Activated CD8-positive, alpha-beta T cell treated with anti-CD3 and anti-CD28 coated beads for 36 hours (primary cell): ENCODE measurements around the gene KNDC1. TPM values are rescaled to one million over a fixed set of nuclear protein-coding genes. Genes with fewer than 3 reads are reported as not detected.

ENCODE experiments used
- ATAC-seq: fragments of 200-7000 bp; cut with Tn5 transposase; one replicate; pipeline ENCODE4 v1.10.0; 2021; ENCODE audit warnings: mild to moderate bottlenecking, moderate library complexity
- CTCF ChIA-PET: fragments of 350-600 bp; sonication (Branson Sonifier 250); formaldehyde crosslinking; loops from one replicate; lab custom pipeline; 2021; ENCODE audit warnings: antibody characterized with exemption; lab: Charles Lee
- POLR2A ChIA-PET: fragments of 350-600 bp; sonication (Branson Sonifier 250); formaldehyde crosslinking; loops from one replicate; lab custom pipeline; 2021; ENCODE audit warnings: antibody characterized with exemption; lab: Charles Lee
- DNase-seq: peaks from one replicate; pipeline ENCODE4 v3.0.0-alpha.2; 2020
- H3K27ac Mint-ChIP-seq: one replicate; pipeline ENCODE4 v1.8.0; 2021; ENCODE audit warnings: mild to moderate bottlenecking, mixed read lengths
- H3K27me3 Mint-ChIP-seq: one replicate; pipeline ENCODE4 v1.8.0; 2021; ENCODE audit warnings: mixed read lengths
- H3K36me3 Mint-ChIP-seq: one replicate; pipeline ENCODE4 v1.8.0; 2021; ENCODE audit warnings: low read depth, mixed read lengths
- H3K4me1 Mint-ChIP-seq: one replicate; pipeline ENCODE4 v1.8.0; 2021; ENCODE audit warnings: low read depth, mixed read lengths
- H3K4me3 Mint-ChIP-seq: one replicate; pipeline ENCODE4 v1.8.0; 2021; ENCODE audit warnings: mild to moderate bottlenecking, moderate library complexity, mixed read lengths
- H3K9me3 Mint-ChIP-seq: one replicate; pipeline ENCODE4 v1.8.0; 2021; ENCODE audit warnings: mixed read lengths
- CTCF ChIP-seq: fragments of 200-600 bp; IDR thresholded peaks from one replicate; pipeline ENCODE4 v1.8.0; 2022; ENCODE audit warnings: antibody characterized with exemption, mild to moderate bottlenecking
- intact Hi-C: fragments of 100-400 bp; cut with micrococcal nuclease; formaldehyde crosslinking; loops from one replicate; pipeline ENCODE4 v1.10.0; 2022
- total RNA-seq, 2 experiments: library from RNA; stranded (reverse); gene quantifications; one replicate each; pipeline ENCODE4 v1.2.3, GENCODE V29; 2021

Gene KNDC1
- total RNA-seq, 2 experiments from 2014 or later, result not detected

DNA sequence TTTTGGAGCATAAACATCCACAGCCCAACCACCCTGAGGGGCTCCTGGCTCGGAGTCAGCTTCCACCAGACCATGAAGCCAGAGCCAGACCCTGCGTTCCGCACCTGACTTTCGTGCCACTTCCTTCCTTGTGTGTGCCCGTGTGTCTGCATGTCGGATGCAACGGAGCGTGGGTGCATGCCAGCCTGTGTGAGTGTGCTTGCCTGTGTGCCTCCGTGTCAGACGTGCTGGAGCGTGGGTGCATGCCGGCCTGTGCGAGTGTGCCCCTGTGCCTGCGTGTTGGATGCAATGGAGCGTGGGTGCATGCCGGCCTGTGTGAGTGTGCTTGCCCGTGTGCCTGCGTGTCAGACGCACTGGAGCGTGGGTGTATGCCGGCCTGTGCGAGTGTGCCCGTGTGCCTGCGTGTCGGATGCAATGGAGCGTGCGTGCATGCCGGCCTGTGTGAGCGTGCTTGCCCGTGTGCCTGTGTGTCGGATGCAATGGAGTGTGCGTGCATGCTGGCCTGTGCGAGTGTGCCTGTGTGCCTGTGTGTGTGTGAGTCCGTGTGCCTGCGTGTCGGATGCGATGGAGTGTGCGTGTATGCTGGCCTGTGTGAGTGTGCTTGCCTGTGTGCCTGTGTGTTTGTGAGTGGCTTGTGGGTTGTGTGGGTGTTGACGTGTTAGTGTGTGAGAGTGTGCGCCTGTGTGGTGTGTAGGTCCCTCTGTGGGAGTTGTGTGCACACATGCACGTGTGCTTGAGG is 28.1 kb upstream of the KNDC1 start:
- H3K27me3 Mint-ChIP-seq, result no peaks in the 10 kb centered on the region
- H3K27ac Mint-ChIP-seq, result no peak overlapping the region
- intact Hi-C loops, result no loop called here
- no peak for TF ChIP-seq CTCF
- H3K4me1 Mint-ChIP-seq, result no peaks in the 10 kb centered on the region
- no peaks in the 10 kb centered on the region for H3K9me3 Mint-ChIP-seq
- CTCF ChIA-PET, result interaction anchor here (0.9 kb wide), 1 partner anchor 227 kb away, joined by 3 read pairs; no protein-coding TSS in a partner anchor
- ATAC-seq, result no peak
- H3K4me3 Mint-ChIP-seq, result no peak overlapping the region
- no peak for DNase-seq
- no peaks in the 10 kb centered on the region for H3K36me3 Mint-ChIP-seq
- POLR2A ChIA-PET, result no interaction called here

DNA sequence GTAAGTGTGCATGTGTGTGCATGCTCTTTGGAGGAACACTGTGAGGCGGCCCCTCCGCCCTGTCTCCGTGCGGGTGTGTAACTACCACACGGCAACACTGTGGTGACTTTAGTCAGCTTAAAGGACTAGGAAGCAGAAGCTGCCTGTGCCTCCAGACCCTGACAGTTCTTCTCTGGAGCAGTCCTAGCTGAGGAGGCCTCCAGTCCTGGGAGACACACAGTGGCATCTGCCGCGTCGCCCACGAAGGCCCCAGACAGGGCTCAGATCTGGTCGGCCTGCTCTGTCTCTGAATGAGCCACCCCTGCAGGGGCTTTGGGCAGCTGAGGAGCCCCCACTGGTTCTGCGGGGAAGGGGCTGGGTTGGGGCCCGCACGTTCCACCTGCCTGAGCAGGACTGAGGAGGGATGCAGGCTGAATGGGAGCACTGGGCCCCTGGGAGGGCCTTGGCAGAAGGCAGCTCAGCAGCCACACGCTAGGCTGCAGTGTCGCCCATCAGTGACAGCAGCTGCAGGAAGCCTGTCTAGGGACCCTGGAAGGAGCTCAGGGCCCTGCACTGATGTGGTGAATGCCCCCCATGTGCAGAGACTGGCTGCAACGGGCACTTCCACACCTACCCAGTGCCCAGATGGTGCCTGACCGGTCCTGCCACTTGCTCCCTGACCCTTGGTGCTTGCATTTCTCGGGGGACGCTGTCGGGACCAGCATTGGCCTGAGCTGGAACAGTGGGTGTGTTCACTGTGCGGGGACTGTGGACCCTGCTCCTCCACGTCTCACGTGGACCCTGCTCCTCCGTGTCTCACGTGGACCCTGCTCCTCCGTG is 27.3 kb upstream of the KNDC1 start:
- TF ChIP-seq CTCF, result no peak
- H3K36me3 Mint-ChIP-seq, result no peaks in the 10 kb centered on the region
- H3K4me1 Mint-ChIP-seq, result no peaks in the 10 kb centered on the region
- ATAC-seq (no peak), DNase-seq (no peak)
- ChIA-PET POLR2A (no interaction called here), CTCF (interaction anchor here (0.9 kb wide), 1 partner anchor 228 kb away, joined by 3 read pairs; no protein-coding TSS in a partner anchor)
- H3K27ac Mint-ChIP-seq, result no peak overlapping the region
- no peak overlapping the region for H3K4me3 Mint-ChIP-seq
- no peaks in the 10 kb centered on the region for H3K9me3 Mint-ChIP-seq
- intact Hi-C loops, result no loop called here
- H3K27me3 Mint-ChIP-seq, result no peaks in the 10 kb centered on the region

DNA sequence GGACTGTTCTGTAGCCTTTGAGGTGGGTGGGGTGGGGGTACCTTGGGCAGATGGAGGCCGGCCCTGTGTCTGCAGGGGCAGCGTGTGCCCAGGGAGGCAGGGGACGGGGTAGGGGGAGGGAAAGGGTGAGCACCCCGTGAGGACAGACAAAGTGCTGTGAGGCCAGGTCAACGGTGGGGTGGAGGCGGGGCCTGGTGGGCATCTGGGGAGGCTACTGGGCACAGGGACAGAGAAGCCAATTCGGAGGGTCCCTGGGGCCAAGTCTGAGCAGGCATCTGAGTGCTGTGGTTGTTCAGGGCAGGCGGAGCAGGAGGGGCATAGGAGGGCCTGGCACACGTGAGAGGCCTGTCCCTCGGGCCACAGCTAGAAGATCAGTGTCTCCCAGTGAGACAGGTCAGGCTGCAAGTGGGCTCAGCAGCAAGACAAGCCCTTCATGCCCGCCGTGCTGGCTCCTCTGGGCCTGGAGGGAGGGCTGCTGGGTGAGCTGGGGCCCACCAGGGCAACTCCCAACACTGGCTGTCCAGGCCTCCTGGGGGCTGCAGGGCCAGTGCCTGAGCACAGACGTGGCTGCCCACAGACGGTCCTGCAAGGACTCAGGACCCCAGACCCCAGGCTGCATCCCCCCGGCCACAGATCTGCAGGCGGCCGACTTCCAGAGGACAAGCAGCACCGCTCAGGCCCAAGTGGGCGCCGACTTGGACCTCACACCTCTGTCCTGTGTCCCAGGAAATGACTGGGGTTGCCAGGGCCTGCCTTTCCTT is 26.4 kb upstream of the KNDC1 start:
- Mint-ChIP-seq H3K27me3 (no peaks in the 10 kb centered on the region), H3K4me1 (no peaks in the 10 kb centered on the region), H3K27ac (no peak overlapping the region), H3K4me3 (no peak overlapping the region), H3K9me3 (no peaks in the 10 kb centered on the region), H3K36me3 (no peaks in the 10 kb centered on the region)
- DNase-seq (no peak), ATAC-seq (no peak)
- ChIA-PET POLR2A (no interaction called here), CTCF (no interaction called here)
- TF ChIP-seq CTCF, result no peak
- intact Hi-C loops, result no loop called here

DNA sequence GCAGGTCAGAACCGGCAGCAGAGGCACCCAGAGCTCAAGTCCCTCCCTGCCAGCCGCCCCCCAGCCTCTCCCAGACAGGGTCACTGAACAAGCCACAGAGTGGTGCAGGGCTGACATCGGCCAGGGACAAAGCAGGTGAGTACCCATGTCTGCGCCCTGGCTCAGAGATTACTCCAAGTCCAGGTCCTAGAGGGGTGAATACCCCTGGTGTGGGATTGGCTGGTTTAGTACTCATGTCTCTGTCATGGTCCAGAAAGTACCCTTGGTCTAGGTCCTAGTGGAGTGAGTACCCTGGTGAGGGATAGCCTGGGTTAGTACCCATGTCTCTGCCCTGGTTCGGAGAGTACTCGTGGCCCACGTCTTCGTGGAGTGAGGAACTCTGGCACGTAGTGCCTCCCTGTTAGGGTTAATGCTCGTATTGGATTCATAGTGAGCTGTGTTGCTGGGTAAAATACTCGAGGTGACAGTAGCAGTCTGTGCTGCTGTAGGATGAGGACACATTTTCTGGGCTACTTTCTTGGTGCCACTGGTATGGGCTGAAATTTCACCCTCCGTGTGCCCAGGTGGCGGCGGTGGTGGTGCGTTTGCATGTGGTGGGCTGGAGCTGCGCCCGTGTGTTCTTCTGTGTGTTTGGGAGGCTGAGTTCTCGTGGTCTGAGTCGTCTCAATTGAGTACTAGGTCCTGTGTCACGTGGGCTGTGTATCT is 25.5 kb upstream of the KNDC1 start:
- H3K4me1 Mint-ChIP-seq, result no peaks in the 10 kb centered on the region
- DNase-seq (no peak), ATAC-seq (peak; percentile 17)
- no peak overlapping the region for H3K4me3 Mint-ChIP-seq
- TF ChIP-seq CTCF, result no peak
- H3K36me3 Mint-ChIP-seq, result no peaks in the 10 kb centered on the region
- H3K27me3 Mint-ChIP-seq, result no peaks in the 10 kb centered on the region
- ChIA-PET CTCF (no interaction called here), POLR2A (no interaction called here)
- no peak overlapping the region for H3K27ac Mint-ChIP-seq
- intact Hi-C loops, result no loop called here
- H3K9me3 Mint-ChIP-seq, result no peaks in the 10 kb centered on the region
